ENCODE data around the gene WDFY4.
"Not testable (repeated sequence)": the region's sequence is repeated elsewhere in the genome, so short reads cannot be mapped to it uniquely, and the experiment has no call there.

WDFY4 gene

DNA sequence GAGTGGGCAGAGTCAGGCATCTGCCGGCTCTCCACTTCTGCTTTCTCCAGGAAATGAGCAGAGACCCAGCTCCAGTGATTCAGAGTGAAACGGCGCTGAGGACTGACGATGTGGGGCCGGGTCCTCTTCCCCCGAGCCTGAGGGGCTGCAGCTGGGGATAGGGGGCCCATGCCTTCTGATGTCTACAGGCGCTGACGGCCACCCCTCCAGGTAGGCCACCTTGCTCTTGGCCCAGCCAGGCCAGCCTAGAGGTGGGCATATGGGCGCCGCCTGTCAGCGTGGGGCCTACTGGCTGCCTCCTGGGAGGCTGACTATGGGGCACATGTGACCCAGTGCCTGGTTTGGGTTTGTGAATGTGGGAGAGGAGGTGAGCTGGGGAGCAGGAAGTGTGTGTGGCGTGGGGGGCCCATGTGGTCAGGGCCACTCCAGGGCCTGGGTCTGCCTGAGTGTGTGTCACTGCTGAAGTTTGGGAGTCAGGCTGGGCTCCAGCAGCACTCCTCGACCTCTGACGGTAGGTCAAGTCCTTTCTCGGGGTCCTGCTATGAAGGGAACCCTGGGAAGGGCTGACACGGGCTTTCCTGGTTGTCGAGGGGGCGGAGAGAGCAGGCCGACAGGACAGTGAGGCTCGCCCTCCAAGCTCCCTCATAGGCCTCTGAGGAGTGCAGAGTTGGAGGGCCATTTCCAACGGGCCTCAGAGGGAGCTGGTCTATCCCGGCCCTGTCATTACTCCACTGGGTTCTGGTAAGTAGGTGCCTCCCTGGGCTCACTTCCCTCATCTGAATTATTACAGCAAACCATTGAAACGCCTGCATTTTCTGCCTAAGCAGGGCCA, at the start of gene WDFY4:
Gene WDFY4, plus strand, starts transcription at position 82 of the 832 bp plus-strand sequence. CDS start 24,860 bp downstream, outside the sequence.
- DNase-seq = peak; percentile 14 to 71

GRCh38 chr10:48634984-48635557, 49.6 kb upstream of the WDFY4 start:
- no peak for DNase-seq

GRCh38 chr10:48636231-48636630, 48.4 kb upstream of the WDFY4 start:
- DNase-seq = no peak

DNA sequence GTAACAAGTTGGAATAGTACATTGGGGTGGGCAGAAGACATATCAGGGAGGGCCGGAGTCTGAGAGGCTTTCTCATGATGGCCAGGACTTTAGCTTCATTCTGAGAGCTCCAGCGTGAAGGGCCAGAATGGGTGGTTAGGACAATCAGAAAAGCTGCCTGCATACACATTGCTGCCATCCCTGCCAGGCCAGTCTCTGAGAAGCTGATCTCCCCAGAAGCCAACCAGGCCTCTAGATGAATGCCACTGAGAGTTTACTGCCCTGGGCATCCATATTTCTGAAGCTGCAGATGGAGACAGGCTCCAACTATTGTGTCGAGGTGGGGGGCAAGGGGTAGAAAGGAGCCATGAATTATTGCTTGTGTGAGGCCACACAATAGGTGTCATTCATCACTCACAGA, 47.8 kb upstream of the WDFY4 start:
- no peak for DNase-seq

DNA sequence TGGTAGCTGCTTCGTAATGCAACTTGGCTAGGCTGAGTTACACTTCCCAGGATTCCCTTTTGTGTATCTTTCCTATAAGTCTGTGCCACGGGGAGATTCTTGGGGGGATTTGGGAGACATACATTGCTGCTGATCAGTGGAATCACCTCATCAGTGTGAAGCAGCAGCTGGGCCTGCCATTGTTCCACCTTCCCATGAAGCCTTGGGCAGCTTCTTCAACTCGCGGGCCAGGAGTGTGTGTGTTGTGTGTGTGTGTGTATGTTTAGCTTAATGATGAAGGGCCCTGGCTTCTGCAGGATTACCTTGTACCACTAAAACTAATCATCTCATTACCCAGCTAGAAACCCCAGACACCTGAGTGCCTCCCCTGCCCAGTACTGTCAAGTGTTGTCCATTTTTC, 46.5 kb upstream of the WDFY4 start:
- no peak for DNase-seq

GRCh38 chr10:48638739-48639527, 45.7 kb upstream of the WDFY4 start:
- no peak for DNase-seq

DNA sequence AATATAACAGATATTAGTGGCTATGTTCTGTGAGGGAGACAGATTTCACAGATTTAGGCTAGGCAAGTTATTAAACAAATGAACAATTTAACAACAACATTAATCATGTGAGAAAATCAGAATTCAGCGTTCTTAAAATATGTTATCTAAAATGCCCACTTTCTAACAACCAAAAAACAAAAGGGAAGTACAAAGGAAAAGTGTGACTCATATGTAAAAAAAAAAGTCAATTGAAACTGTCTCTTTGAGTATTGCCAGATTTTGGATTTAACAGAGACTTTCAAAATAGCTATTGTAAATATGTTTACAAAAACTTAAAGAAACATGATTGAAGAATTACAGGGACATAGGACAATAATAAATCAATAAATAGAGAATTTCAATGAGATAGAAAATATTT, 45.0 kb upstream of the WDFY4 start:
- DNase-seq = no peak

DNA sequence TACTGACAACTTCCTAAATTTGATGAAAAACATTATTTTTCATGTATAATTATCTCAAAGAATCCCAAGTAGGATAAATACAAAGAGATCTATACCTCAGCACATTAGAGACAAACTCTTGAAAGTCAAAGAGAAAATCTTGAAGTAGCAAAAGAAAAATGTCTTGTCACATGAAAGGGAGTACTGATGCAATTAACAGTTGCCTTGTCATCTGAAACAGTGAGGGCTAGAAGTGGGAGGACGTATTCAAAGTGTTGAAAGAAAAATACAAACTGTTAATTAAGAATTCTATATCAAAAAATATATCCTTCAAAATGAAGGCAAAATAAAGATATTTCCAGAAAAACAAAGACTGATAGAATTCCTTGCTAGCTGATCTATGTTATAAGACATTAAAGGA, 44.3 kb upstream of the WDFY4 start:
- DNase-seq = no peak

DNA sequence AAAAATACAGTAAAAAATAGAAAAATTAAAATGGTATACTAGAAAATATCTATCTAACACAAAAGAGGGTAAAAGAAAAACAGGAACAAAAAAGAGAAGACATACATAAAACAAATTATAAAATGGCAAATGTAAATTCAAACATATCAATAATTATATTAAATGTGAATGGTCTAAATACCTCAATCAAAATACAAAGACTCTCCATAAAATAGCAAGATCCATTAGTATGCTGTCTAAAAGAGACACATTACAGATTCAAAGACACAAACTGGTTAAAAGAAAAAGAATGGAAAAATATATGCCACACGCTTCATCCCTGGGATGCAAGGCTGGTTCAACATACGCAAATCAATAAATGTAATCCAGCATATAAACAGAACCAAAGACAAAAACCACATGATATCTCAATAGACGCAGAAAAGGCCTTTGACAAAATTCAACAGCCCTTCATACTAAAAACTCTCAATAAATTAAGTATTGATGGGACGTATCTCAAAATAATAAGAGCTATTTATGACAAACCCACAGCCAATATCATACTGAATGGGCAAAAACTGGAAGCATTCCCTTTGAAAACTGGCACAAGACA, 43.5 kb upstream of the WDFY4 start:
- not testable (repeated sequence) for DNase-seq

DNA sequence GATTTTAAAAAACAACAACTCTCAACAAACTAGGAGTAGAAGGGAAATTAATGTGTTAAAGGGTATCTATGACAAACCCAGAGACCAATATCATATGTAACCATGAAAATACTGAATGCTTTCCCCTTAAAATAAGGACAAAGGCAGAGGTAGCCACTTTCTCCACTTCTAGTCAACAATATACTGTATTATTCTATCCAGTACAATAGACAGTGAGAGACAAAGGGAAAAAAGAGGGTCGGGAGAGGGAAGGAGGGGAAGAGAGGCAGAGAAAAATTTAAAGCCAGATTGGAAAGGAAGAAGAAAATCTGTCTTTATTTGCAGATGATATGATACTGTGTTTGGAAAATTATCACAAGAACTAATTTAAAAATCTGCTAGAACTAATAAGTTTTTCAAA, 39.1 kb upstream of the WDFY4 start:
- no peak for DNase-seq

DNA sequence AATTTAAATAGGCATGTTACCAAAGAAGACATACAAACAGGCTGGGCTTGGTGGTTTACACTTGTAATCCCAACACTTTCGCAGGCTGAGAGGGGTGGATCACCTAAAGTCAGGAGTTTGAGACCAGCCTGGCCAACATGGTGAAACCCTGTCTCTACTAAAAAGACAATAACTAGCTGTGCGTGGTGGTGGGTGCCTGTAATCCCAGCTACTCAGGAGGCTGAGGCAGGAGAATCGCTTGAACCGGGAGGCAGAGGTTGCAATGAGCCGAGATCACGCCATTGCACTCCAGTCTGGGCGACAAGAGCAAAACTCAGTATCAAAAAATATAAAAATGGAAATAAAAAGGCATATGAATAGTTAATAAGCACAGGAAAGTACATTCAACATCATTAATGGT, 37.6 kb upstream of the WDFY4 start:
- not testable (repeated sequence) for DNase-seq

GRCh38 chr10:48648172-48648942, 36.3 kb upstream of the WDFY4 start:
- DNase-seq = no peak

- DNase-seq = no peak
These were observed 35.2 kb upstream of the WDFY4 start for GRCh38 chr10:48649349-48649944.

DNA sequence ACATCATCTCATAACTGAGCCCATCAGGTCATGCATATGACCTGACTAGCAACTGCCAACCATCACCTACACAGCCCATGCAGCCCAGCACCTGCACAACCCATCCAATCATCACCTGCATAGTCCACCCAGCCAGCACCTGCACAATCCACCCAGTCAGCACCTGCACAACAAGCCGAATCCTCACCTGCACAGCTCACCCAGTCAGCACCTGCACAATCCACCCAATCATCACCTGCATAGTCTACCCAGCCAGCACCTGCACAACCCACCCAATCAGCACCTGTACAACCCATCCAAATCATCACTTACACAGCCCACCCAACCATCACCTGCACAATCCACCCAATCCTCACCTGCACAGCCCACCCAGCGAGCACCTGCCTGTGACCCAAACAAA, 33.4 kb upstream of the WDFY4 start:
- no peak for DNase-seq

DNA sequence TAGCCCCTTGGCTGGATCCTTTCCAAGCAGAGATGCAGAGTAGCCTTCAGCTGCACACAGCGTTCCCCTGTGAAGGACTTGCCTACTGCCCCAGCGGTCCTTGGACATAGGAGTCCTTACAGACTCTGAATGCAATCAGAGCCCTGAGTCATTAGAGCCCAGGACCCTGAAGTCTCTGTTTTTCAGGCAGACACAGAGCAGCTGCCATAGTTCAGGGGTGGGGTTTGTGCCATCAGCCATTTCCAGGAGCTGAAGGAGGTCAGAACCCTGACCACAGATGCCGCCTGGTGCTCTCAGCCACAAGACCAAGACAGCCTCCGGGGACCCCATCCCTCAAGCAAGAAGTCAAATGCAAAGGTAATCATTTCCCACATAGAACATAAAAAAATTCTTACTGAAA, 32.8 kb upstream of the WDFY4 start:
- DNase-seq = no peak

DNA sequence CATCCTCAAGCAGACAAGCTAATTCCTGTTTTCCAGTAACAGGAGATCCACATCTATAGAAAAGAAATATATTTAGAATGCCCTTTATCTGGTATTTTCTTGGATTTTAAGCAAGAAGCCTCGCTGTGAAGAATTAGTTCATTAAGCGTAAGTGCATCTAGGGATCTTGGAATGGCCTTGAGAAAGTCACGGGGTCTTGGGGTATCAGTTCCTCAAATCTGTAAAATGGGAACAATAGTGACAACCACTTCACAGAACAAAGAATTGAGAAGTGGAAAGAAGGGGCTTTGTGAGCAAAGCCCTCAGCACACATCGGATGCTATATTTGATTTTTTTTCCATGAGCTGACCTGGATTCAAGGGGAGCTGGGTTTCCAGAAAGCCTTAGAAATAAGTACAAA, 32.3 kb upstream of the WDFY4 start:
- DNase-seq = no peak

GRCh38 chr10:48653347-48653746, 31.3 kb upstream of the WDFY4 start:
- DNase-seq = no peak

GRCh38 chr10:48653944-48654698, 30.6 kb upstream of the WDFY4 start:
- no peak for DNase-seq

- no peak for DNase-seq
These were observed 29.0 kb upstream of the WDFY4 start for GRCh38 chr10:48655411-48656240.

DNA sequence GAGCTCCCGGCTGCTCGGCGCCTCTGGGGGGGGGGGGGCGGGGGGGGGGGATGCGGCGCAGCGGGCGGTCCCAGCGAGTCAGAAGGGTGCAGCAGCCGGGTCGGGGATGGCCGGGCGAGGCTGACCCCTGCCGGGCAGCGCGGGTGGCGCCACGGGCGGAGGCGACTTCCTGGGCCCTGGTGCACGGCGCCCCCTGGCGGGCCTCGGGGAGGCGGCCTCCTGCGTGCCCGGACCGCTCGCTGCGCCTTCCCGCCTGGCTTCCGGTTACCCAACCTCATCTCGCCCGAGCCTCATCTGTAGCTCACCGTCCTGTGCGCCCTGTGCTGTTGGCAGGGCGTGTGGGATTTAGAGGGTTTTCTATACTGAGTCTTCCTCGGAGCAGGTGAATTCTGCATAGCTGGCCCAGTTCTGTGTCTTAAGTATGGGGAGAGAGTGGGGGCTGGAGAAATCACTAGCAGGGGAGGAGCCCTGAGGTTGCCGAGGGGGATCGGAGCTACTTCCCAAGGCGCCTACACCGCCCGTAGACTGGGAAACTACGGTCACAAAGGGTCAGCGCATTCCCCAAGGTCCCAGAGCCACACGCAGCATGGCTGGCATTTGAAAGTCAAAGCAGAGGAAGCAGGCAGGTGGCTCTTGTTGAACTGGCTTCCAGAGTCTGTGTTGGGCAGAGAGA, 28.3 kb upstream of the WDFY4 start:
- peak; percentile 79 to 89 for DNase-seq
